HG02623 (cell line): ENCODE measurements around the gene HOMER1.

Source experiments
- ATAC-seq: cut with Tn5 transposase; IDR thresholded peaks from one replicate; pipeline ENCODE4 v1.9.1; 2021; ENCODE audit warnings: moderate library complexity; ENCODE audit not compliant: unreplicated experiment

HOMER1 gene

DNA sequence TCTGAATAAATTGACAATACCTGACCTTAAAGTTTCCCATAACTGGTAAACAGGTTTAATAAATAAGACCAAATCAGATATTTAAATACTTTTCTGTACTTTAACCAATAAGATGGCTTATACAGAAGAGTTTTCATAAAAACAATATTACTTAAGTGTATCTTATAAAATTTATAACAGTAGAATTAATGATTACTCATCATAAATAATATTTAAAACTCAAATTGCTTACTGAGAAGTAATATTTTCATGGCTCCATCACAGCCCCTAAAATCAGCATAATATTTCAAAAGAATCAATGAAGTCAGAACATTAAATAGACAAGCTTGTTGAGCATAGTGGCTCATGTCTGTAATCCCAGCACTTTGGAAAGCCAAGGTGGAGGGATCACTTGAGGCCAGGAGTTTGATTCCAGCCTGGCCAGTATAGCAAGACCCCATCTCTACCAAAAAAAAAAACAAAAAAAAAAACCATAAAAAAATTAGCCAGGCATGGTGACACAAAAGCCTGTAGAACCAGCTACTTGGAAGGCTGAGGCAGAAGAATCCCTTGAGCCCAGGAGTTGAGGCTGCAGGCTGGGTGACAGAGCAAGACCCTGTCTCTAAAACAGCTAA is 23.5 kb downstream of the HOMER1 start:
- no peak for ATAC-seq

GRCh38 chr5:79489773-79490172 is 24.2 kb downstream of the HOMER1 start:
- ATAC-seq: no peak

- no peak for ATAC-seq
These were observed 25.2 kb downstream of the HOMER1 start for GRCh38 chr5:79488775-79489174.

GRCh38 chr5:79488058-79488457 is 25.9 kb downstream of the HOMER1 start:
- ATAC-seq: no peak

GRCh38 chr5:79487251-79487650 is 26.7 kb downstream of the HOMER1 start:
- no peak for ATAC-seq

GRCh38 chr5:79486116-79486515 is 27.8 kb downstream of the HOMER1 start:
- no peak for ATAC-seq

- no peak for ATAC-seq
These were observed 29.2 kb downstream of the HOMER1 start for GRCh38 chr5:79484731-79485130.

DNA sequence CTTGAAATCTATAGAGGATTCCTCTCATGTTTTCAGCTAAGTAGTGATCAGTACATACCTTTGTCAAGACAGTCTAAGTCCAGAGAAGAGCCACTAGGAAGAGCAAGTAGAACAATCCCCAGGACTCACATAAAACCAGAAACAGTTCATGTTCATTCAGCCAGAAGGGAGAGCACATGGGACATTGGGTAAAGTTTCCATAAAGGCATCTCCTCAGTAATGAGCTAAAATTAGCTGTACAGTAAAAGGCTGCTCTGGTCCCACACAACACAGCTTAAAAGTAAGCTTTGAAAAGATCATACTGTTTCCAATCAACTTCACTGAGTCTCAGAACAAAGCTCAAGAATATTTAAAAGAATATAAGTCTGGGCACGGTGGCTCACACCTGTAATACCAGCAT is 32.4 kb downstream of the HOMER1 start:
- no peak for ATAC-seq

GRCh38 chr5:79480991-79481390 is 32.9 kb downstream of the HOMER1 start:
- no peak for ATAC-seq

DNA sequence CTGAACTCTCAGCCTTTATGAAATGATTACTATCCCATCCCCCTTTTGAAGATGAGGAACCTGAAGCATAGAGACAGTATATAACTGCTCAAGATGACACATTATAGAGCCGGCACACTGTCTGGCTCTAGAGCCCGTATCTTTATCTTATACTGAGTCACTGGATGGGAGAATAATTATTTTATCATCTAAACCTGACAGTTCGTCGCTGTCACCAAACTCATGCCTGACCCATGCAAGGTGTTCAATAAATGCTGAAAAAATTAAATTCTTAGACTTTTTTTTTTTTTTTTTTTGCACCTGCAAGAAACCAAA is 38.8 kb downstream of the HOMER1 start:
- ATAC-seq: no peak

- ATAC-seq: no peak
These were observed 39.4 kb downstream of the HOMER1 start for GRCh38 chr5:79474367-79475151.

DNA sequence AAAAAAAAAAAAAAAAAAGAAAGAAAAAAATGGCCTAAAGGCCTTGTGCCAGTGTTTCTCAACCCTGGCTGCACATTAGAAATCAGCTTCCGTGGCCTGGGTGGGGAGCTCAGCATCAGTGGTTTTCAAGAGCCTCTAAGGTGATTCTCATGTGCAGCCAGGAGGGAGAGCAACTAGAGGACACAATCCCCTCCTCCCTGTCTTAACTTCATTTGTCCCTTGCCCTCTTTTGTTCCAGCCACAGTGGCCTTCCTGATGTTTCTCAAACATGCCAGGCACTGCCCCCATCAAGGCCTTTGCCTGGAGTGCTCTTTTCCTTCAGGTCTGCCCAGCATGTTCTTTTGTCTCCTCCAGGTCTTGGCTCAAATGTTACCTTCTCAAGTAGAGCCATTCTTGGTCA is 42.4 kb downstream of the HOMER1 start:
- no peak for ATAC-seq

GRCh38 chr5:79464695-79465332 is 49.1 kb downstream of the HOMER1 start:
- ATAC-seq: no peak

DNA sequence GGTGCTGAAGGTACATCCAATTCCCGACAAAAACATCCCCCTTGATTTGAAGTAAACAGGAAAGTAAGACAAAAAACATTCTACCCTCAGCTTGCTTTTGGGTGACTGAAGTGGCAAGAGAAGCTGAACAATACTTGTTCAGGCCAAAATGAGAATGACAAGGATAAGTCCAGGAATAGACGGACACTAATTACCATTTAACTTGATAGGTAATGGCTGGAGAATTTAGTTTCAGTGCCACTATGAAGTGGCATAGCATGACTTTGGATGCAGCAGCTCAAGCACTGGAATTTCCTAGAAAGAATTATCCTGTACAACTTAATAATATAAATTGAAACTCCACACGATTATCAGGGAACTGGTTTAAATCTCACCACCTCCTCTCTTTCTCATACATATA is 49.7 kb downstream of the HOMER1 start:
- no peak for ATAC-seq

DNA sequence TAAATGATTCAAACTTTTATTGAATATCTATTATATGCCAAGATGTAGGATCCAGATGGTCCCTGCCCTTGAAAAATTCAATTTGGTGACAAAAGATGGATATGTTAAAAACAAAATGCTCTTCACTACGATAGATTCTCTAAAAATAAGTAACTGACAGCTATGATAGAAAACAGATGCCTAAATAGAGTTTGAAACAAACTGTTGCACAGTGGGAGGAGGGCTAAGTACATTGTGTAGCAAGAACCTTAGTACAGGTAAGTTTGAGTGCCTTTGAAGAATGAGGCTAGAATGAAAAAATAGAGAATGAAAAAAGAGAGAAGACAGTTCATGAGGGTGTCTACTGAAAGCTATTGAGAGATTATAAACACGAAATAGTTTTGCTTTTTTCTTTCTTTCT is 54.3 kb downstream of the HOMER1 start:
- no peak for ATAC-seq

DNA sequence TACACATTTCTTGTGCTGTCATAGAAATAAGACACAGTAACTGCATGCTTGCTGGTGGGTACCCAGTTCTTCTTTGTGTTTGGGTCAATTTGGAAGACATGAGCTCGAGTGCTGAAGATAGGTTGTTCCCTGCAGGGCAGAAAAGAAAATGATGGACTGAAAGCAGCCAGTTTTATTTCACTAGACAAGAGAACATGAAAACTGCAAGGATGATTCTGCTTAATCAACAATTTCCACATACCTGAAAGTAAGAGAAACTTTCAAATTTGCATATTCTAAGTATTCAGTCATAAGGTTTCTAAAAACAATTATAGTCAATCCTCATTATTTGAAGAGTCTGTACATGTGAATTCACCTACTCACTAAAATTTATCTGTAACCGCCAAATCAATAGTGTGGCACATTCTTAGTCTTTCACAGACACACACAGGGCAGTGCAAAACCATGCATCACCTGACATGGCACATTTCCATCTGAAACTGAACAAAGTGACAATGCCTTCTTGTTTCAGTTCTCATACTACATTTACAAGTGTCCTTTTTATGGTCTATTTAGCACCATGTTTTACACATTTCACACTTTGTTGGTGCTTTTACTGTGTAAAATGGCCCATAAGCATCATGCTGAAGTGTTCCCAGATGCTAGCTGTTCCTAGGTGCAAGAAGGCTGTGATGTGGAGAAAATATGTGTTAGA is 56.9 kb downstream of the HOMER1 start:
- ATAC-seq: peak; percentile 88

DNA sequence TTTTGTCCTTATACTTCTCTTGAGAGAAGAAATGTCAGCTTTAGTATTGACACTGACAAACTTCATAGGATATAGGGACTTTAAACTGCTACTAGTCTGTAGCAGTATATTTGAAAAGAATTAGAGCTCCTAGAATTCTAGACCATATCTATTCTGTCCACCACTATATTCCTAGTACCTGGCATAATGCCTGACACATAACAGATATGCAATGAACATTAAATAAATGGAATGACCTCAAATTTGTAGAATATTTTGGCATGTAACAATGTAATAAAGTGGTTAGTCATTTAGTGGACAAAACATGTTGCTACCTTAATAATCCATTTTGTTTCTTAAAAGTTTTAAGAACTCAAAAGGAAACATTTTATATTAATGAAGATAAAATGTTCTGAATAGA is 57.5 kb downstream of the HOMER1 start:
- no peak for ATAC-seq

DNA sequence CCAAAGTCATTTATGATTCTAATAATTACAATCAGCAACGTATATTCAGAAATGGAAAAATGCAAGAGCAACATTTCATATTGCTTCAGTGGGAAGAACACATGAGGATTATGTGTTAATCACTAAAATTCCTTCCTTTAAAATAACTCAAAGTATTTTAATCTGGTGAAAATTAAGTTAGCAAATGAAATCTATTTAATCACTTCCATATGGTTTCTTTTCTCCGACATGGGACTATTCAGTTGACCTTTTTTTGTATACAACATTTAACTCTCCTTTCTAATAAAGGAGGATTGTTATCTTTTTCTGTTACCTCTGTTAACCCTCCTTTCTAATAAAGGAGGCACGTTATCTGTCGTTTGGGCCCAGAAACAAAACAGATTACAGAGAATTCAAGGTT is 59.9 kb downstream of the HOMER1 start:
- ATAC-seq: no peak

DNA sequence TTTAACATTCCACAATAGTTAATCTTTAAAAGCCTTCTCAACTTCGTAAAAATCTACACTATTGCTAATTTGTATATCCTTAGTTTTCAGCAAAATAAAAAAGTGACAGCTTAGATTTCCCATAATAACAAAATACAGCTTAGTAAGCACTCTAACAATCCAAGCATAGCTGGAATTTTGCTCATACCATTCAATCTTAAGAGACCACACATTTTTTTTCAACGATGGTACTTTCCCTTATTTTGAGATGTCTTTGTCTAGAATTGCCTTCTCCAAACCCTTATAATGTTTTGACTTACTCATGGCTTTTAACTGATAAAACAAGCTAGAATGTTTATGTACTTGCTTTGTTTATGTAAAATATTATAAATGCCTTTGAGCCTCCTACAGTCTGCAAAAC is 65.6 kb downstream of the HOMER1 start:
- ATAC-seq: no peak

DNA sequence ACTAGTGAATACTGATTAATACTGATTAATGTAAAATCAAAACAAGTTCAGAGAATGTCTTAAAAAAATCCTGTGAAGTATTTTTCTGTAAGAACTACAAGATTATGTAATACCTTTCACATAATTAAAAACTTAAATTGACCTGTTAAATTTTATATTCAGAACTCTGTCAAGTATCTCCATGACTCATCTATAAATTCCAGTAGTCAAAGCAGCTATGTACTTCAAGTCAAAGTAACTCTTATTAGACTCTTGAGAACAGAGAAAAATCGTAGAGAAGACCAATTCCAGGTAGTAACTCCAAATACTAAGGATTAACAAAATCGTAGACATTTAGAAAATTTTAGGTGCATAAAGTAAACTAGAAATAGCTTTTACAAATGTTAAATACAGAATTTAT is 77.1 kb downstream of the HOMER1 start:
- ATAC-seq: no peak

DNA sequence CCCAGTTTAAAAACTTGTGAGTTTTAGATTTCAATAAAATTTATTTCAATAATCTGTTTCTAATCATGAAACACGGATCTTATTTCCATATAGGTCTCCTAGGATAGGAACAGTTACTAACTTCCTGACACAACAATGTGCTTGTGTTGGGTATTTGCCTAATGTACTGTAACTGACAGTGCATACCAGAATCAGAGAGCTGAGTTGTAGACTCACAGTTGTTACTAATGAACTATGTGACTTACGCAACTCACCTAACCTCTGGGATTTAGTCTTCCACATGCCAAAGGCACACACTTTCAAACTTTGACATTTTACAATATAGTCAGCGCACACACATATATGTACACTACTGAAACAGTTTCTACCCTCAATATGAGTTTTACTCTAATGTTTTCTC is 77.7 kb downstream of the HOMER1 start:
- ATAC-seq: no peak

DNA sequence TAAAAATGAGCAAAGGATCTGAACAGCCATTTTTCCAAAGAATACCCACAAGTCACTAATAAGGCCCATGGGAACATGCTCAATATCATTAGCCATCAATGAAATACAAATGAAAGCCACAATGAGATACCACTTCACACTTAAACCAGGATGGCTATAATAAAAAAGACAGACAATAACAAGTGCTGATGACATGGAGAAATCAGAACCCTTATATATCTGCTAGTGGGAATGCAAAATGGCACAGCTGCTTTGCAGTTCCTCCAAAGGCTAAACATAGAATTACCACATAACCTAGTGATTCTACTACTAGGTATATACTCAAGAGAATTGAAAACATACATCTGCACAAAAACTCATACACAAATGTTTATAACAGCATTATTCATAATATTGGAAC is 83.7 kb downstream of the HOMER1 start:
- ATAC-seq: no peak
